NCI-H2029 (cell line): Measurements from ENCODE around the gene MBP.
A peak's percentile ranks its signal among the peaks of the same experiment; 100 is the strongest.

Source experiments
- DNase-seq: peaks from one replicate; lab custom pipeline; 2025; lab: John Stamatoyannopoulos, UW

MBP gene

DNA sequence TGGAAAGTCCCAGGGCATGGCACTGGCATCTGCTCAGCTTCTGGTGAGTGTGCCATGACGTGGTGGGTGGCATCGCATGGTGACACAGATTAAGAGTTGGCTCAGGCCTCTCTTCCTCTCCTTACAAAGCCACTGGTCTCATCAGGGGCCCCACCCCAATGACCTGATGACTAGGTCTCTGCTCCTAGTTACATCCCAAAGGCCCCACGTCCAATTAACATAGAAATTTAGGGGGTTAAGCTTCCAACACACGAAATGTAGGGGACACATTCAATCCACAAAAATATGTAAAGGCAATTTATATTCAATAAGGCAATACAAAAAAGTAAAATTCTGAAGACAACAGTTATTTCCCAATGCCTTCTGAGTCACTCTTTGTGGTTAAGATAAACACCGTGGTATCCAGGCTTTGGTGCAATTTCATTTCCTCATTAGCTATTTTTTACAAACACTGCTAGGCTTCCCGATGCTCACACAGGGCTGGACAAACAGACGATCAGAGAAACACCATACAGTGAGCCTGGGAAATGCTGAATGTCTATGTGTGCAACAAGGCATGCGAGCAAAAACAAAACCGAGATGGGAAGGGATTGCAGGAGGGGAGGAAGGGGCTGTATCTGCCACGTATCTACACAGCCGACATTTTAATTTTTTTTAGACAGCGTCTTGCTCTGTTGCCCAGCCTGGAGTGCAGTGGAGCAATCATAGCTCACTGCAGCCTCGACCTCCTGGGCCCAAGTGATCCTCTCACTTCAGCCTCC, 67.2 kb downstream of the MBP start:
- no peak for DNase-seq

DNA sequence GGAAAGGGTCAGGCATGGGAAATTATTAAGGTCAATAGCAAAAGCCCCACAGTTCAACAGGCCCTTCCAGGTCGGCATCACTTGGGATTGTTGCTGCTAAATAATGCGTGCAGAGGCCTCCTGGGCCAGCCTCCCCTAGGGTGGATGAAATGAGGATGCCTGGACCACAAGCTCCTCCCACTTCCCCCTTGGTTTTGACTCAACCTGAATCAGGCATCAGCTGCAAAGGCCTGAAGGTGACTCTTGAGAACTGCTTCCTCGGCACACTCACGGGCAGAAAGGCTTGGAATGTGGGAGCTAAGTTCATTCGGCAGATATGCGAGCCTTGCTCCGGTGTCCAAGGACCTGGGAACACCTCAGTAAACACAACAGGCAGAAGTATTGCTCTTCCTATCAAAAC, 69.3 kb downstream of the MBP start:
- DNase-seq = no peak

DNA sequence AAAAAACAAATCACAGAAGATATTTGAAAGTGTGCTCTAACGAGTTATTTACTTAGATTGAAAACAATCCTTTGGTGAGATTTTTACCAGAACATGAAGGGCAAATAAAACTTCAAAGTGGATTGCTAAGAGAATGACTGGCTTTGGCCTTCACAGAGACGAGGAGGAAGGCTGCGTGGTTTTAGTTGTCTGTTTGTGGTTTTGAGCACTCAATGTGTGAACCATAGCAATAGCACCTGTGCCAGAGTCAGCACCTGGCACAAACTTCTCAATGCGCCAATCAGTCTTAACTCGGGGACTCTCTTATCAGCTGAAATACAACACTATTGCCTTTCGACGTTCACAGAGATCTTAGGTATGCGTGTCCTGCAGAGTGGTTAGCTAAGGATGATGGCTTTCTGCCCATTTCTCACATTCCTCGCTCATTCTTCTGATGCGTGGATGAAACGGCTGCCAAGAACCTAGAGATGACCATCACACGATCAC, 70.0 kb downstream of the MBP start:
- no peak for DNase-seq

DNA sequence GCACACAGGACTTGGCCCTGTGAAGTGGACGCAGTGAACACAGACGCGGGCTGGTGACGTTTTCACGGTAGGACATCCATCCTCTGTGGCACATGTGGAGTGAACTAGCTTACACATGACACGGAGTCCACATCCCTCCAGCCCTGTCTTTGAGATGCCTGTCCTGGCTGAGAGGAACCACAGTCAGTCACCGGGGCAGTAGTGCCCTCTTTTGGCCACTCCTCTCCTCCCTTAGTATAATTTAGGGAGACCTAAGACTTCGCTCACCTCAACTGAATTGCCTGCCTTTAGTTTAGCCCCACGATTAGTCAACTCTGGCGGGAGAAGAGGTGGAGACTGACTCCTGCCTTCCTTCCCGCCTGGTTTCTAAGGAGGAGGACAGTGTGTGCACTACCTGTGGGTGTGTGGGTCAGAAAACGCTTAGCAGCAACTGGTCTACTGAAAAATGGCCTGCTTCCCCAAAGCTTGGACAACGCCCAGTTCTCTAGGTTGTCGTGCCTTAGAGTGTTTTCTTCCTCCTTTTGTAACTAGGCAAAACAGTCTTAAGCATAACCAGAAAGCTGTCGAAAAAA, 70.6 kb downstream of the MBP start:
- DNase-seq = no peak

GRCh38 chr18:77061281-77061945, 71.2 kb downstream of the MBP start:
- DNase-seq = no peak

- no peak for DNase-seq
Measured at GRCh38 chr18:77060151-77060550, 72.4 kb downstream of the MBP start.

- DNase-seq = no peak
Measured at GRCh38 chr18:77059294-77059916, 73.2 kb downstream of the MBP start.

DNA sequence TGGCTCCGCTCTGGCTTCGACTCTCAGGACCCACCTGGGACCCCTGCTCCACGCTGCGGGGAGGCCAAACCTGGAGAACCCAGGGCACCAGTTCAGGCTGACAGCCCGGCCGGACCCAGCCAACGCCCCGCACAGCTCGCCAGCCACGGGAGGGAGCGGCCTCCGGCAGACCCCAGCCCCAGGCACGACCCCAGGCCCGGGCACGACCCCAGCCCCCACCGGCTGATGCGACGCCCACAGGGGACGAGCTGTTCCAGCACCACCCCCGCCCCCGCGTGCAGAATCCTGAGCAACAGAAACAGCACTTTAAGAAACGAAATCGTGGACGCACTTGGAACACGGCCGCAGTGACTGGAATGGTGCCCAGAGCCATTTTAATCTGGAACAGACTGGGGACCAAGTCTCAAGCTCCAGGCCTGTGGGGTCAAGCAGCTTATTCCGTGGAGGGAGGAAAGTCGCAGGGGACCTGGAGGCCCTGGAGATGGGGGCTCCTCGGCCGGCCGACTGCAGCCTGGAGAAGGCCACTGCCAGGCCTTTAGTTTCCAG, 74.2 kb downstream of the MBP start:
- no peak for DNase-seq

GRCh38 chr18:77057006-77057395, 75.6 kb downstream of the MBP start:
- DNase-seq = peak; percentile 69

DNA sequence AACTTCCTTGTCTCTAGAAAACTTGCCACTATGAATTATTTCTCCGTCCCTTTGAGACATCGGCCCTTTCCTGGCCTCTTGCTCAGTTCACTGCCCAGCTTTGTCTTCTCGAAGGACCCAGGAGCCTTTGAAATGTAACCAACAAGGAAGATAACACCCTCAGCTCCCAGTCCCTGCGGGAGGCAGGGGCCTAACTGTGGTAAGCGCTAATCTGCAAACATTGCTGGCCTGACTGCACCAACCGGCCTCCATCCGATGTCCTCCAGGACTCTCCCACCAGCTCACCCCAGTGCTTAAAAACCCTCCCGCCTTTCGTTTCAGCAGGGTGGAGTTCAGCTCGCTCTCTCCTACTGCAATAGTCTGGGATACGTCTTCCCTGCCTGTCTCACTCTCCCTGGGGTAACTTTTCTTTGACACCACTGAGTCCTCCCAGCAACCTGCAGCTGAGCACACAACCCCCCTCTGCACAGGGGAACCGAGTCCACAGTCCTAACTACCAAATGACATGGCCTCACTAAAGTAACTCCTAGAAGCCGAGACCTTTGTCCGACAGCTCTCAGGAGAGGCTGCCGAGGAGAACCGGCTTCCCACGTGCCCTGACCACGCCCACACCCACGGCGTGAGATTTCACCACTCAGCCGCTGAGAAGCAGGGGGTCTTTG, 76.1 kb downstream of the MBP start:
- peak; percentile 69 for DNase-seq

GRCh38 chr18:77055429-77056300, 76.9 kb downstream of the MBP start:
- no peak for DNase-seq

- DNase-seq = peak; percentile 67
Measured at GRCh38 chr18:77054606-77055428, 77.8 kb downstream of the MBP start.

DNA sequence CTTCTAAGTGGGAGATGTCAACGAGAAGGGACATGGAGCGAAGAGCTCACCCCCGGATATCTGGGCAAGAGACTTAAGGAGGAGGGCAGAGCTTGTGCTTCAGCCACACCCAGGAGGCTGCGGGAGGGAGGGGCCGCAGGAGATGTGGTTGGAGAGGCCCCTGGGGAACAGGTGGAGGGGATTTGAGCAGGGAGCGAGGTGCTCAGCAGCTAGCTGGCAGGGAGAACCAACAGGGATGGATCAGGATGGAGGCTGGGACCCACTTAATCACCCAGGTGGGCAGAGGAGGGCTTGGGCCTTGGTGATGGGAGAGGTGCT, 78.3 kb downstream of the MBP start:
- DNase-seq = no peak

DNA sequence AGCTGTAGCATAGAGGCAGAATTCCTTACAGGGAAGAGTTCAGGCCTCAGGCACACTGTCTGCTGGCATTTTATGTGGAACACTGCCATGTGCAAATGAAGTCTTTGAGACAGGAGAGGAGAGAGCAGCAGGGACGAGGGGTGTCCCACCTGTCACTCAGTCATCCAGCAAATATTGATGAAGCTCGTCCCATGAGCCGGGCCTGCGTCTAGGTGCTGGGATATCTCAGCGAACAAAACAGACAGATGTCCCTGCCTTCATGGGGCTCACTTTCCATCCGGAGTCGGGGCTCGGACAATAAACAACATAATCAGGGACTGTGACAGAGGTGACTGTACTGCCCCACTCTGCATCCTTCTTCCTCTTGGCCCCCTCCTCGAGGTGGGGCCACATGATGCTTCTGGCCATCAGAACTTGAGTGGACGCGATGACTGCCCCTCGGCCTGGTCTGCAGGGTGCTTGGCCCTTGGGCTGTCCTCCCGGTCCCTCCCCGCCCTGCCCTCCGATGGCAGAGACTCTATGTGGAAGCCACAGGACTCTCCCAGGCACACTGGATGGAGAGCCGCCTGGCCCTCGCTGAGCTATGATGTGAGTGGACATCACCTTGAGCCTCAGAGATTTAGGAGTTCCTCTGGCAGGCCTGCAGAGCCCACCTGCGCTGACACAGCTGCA, 78.8 kb downstream of the MBP start:
- DNase-seq = no peak

DNA sequence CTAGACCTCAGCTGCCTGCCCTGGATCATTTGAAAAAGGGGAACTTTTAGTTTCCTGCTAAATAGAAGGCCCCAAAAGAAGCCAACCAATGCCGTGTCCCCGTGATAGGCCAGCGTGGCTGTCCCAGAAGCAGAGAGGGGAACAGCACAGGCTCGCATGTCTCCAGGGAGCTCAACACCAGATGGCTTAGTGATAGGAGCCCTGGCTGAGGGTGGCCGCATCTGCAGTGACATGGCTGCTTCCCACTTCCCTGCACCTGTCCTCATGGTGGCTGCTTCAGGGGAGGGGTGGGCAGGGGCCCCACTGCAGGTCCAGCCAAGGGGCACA, 79.6 kb downstream of the MBP start:
- DNase-seq = no peak

- no peak for DNase-seq
Measured at GRCh38 chr18:77052297-77052982, 80.1 kb downstream of the MBP start.

- no peak for DNase-seq
Measured at GRCh38 chr18:77051581-77052296, 80.8 kb downstream of the MBP start.

- DNase-seq = no peak
Measured at GRCh38 chr18:77049938-77050337, 82.6 kb downstream of the MBP start.
